Measurements from ENCODE around the gene HENMT1. TPM values are rescaled to one million over a fixed set of nuclear protein-coding genes. Genes with fewer than 3 reads are reported as not detected.

Gene HENMT1
- total RNA-seq, 1 experiment from 2014 or later = 23.0 TPM

Other genes starting within 250 kb of the HENMT1 start
- gene NBPF6, start 210.8 kb downstream of the HENMT1 start, total RNA-seq (2021; ENCODE audit: unreplicated experiment) = not detected
- 5.4 TPM for gene EEIG2, start 101.0 kb downstream of the HENMT1 start, total RNA-seq (2021; ENCODE audit: unreplicated experiment)
- 31.7 TPM for gene PRPF38B, start 31.2 kb upstream of the HENMT1 start, total RNA-seq (2021; ENCODE audit: unreplicated experiment)
- 0.05 TPM for gene FNDC7, start 51.8 kb upstream of the HENMT1 start, total RNA-seq (2021; ENCODE audit: unreplicated experiment)
- gene STXBP3, start 85.6 kb upstream of the HENMT1 start, total RNA-seq (2021; ENCODE audit: unreplicated experiment) = 27.7 TPM
- 0.26 TPM for gene AKNAD1, start 196.0 kb upstream of the HENMT1 start, total RNA-seq (2021; ENCODE audit: unreplicated experiment)
- 36.3 TPM for gene GPSM2, start 215.9 kb upstream of the HENMT1 start, total RNA-seq (2021; ENCODE audit: unreplicated experiment)

Measured in Panc1 (cell line).